ENCODE measurements around the gene MBTPS1.

MBTPS1 gene

DNA sequence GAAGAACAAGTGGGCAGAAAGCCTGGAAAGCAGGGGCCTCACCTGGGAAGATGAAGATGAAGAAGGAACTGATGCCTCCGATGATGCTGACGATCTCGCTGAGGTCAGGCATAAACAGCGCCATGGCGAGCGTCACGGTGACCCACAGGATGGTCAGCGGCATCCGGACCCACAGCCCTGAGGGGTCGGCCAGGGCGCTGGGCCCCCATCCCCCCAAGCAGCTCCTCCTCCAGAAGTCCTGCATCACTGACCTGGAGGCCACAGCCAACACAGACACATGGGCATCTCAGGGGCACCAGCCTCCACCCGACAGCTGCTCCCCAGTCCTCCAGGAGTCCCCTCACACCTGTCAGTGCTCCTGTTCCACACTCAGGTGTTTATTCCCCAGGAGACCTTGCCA is 100.3 kb downstream of the MBTPS1 start:
- TF ChIP-seq, protein P1, sequence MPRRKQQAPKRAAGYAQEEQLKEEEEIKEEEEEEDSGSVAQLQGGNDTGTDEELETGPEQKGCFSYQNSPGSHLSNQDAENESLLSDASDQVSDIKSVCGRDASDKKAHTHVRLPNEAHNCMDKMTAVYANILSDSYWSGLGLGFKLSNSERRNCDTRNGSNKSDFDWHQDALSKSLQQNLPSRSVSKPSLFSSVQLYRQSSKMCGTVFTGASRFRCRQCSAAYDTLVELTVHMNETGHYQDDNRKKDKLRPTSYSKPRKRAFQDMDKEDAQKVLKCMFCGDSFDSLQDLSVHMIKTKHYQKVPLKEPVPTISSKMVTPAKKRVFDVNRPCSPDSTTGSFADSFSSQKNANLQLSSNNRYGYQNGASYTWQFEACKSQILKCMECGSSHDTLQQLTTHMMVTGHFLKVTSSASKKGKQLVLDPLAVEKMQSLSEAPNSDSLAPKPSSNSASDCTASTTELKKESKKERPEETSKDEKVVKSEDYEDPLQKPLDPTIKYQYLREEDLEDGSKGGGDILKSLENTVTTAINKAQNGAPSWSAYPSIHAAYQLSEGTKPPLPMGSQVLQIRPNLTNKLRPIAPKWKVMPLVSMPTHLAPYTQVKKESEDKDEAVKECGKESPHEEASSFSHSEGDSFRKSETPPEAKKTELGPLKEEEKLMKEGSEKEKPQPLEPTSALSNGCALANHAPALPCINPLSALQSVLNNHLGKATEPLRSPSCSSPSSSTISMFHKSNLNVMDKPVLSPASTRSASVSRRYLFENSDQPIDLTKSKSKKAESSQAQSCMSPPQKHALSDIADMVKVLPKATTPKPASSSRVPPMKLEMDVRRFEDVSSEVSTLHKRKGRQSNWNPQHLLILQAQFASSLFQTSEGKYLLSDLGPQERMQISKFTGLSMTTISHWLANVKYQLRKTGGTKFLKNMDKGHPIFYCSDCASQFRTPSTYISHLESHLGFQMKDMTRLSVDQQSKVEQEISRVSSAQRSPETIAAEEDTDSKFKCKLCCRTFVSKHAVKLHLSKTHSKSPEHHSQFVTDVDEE (CRISPR knock-in tag; IDR thresholded peaks at IDR 0.05): no peak
- TF ChIP-seq ZFP3 (CRISPR knock-in tag; IDR thresholded peaks at IDR 0.05): no peak
- TF ChIP-seq, protein P2, sequence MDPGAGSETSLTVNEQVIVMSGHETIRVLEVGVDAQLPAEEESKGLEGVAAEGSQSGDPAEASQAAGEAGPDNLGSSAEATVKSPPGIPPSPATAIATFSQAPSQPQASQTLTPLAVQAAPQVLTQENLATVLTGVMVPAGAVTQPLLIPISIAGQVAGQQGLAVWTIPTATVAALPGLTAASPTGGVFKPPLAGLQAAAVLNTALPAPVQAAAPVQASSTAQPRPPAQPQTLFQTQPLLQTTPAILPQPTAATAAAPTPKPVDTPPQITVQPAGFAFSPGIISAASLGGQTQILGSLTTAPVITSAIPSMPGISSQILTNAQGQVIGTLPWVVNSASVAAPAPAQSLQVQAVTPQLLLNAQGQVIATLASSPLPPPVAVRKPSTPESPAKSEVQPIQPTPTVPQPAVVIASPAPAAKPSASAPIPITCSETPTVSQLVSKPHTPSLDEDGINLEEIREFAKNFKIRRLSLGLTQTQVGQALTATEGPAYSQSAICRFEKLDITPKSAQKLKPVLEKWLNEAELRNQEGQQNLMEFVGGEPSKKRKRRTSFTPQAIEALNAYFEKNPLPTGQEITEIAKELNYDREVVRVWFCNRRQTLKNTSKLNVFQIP (CRISPR knock-in tag; IDR thresholded peaks at IDR 0.05; ENCODE audit: borderline replicate concordance, low read depth): no peak
- TF ChIP-seq, protein P3, sequence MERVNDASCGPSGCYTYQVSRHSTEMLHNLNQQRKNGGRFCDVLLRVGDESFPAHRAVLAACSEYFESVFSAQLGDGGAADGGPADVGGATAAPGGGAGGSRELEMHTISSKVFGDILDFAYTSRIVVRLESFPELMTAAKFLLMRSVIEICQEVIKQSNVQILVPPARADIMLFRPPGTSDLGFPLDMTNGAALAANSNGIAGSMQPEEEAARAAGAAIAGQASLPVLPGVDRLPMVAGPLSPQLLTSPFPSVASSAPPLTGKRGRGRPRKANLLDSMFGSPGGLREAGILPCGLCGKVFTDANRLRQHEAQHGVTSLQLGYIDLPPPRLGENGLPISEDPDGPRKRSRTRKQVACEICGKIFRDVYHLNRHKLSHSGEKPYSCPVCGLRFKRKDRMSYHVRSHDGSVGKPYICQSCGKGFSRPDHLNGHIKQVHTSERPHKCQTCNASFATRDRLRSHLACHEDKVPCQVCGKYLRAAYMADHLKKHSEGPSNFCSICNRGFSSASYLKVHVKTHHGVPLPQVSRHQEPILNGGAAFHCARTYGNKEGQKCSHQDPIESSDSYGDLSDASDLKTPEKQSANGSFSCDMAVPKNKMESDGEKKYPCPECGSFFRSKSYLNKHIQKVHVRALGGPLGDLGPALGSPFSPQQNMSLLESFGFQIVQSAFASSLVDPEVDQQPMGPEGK (CRISPR knock-in tag; IDR thresholded peaks at IDR 0.05; ENCODE audit: borderline replicate concordance): no peak
- TF ChIP-seq TCF4 (CRISPR knock-in tag; IDR thresholded peaks at IDR 0.05; ENCODE audit: borderline replicate concordance): no peak
- no peak for TF ChIP-seq ZNF8 (CRISPR knock-in tag; IDR thresholded peaks at IDR 0.05)
- TF ChIP-seq ZC3H10 (CRISPR knock-in tag; IDR thresholded peaks at IDR 0.05): no peak
- TF ChIP-seq, protein P4, sequence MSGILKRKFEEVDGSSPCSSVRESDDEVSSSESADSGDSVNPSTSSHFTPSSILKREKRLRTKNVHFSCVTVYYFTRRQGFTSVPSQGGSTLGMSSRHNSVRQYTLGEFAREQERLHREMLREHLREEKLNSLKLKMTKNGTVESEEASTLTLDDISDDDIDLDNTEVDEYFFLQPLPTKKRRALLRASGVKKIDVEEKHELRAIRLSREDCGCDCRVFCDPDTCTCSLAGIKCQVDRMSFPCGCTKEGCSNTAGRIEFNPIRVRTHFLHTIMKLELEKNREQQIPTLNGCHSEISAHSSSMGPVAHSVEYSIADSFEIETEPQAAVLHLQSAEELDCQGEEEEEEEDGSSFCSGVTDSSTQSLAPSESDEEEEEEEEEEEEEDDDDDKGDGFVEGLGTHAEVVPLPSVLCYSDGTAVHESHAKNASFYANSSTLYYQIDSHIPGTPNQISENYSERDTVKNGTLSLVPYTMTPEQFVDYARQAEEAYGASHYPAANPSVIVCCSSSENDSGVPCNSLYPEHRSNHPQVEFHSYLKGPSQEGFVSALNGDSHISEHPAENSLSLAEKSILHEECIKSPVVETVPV (CRISPR knock-in tag; IDR thresholded peaks at IDR 0.05): no peak
- TF ChIP-seq GLIS3 (CRISPR knock-in tag; IDR thresholded peaks at IDR 0.05): no peak
- no peak for TF ChIP-seq ZNF565 (CRISPR knock-in tag; conservative IDR thresholded peaks at IDR 0.05; ENCODE audit: low read depth)
- TF ChIP-seq OSR1 (CRISPR knock-in tag; IDR thresholded peaks at IDR 0.05): no peak
- TF ChIP-seq SNAI2 (CRISPR knock-in tag; IDR thresholded peaks at IDR 0.05): no peak
- no peak for ATAC-seq

DNA sequence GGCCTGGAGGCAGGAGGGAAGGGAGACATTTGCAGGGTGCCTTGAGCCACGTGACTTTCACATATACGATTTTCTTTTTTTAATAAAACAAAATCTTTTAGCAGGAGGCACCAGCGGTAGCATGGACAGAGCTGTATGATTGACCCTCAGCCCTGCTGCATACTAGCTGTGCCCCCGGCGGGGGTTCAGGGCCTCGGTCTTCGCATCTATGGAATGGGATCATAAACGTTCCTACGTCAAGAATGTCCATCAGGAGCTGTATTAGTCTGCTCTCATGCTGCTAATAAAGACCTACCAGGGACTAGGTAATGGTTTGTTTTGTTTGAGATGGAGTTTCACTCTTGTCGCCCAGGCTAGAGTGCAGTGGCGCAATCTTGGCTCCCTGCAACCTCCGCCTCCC is 101.3 kb downstream of the MBTPS1 start:
- ATAC-seq: no peak
- TF ChIP-seq PPARA (CRISPR knock-in tag; IDR thresholded peaks at IDR 0.05; ENCODE audit: borderline replicate concordance) (no peak), OSR1 (CRISPR knock-in tag; IDR thresholded peaks at IDR 0.05) (no peak), BACH2 (CRISPR knock-in tag; IDR thresholded peaks at IDR 0.05; ENCODE audit: borderline replicate concordance) (no peak), ZFP3 (CRISPR knock-in tag; IDR thresholded peaks at IDR 0.05) (no peak), GLIS3 (CRISPR knock-in tag; IDR thresholded peaks at IDR 0.05) (no peak), ZNF70 (CRISPR knock-in tag; IDR thresholded peaks at IDR 0.05) (no peak), ZNF565 (CRISPR knock-in tag; conservative IDR thresholded peaks at IDR 0.05; ENCODE audit: low read depth) (no peak)
- TF ChIP-seq, protein P3 (CRISPR knock-in tag; IDR thresholded peaks at IDR 0.05; ENCODE audit: borderline replicate concordance): no peak
- TF ChIP-seq, protein P1 (CRISPR knock-in tag; IDR thresholded peaks at IDR 0.05): no peak
